HG03097 (cell line): ENCODE results near the gene RHOBTB1.

Experiments
- ATAC-seq: cut with Tn5 transposase; IDR thresholded peaks from one replicate; pipeline ENCODE4 v1.9.1; 2021; ENCODE audit not compliant: unreplicated experiment, low FRiP score

The RHOBTB1 gene

DNA sequence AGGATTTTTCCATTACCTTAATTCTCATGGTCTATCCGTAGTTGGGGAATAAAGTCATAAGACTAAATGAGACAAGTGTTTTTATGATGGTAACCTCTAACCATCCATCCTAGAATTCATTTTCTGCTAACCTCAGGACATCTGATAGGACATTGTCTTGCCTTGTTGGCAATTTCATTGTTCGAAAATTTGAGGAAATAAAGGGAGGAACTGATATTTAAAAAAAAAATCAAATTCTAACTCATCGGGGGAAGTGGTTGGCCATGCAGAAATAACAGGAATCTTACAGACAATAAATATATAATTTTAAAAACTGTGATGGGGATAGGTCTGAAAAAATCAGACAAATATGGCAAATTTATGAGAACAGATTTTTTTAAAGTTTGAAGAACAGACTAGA, 21.7 kb upstream of the RHOBTB1 start:
- ATAC-seq = no peak

DNA sequence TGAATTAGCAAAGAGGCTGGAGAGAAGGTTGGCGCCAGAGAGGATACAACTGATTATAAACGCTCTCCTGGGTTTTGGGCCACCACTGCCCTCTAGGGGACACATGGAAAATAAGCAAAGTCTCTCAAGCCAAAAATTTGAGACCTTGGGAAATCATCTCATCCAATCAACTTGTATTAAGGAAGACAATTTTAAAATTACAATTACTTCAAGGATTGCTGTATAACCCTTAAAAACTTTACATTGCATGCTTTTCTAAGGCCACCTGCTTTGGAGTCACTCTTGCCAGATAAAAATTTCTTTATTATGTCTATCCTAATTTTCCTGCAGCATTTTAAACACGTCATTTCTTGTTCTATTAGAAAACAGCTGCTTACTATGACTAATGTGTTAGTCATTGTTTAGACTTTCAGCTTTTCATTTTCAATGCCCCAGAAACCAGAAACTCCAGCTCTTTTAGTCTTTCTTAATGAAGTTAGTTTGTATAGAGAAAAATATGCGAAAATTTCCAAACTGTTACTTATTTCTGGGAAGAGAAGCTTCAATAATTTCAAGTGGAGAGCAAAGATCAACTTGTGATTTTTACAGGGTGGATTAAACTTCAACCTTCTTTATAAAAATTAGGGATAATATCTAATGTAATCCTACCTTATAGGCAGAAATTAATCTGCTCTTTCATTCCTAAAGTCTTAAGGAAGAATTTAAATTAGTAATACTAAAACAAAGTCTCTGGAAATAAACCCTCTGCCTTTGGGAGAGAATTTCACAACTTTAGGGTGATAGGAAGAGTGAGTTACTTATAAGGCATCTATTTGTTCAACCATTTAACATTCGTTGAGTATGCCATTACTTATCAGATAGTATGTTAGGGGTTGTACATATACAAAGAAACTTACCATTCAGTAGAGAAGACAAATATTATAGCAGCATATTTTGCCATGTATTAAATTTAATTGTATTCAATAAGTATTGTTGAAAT, 20.6 kb upstream of the RHOBTB1 start:
- ATAC-seq = no peak

DNA sequence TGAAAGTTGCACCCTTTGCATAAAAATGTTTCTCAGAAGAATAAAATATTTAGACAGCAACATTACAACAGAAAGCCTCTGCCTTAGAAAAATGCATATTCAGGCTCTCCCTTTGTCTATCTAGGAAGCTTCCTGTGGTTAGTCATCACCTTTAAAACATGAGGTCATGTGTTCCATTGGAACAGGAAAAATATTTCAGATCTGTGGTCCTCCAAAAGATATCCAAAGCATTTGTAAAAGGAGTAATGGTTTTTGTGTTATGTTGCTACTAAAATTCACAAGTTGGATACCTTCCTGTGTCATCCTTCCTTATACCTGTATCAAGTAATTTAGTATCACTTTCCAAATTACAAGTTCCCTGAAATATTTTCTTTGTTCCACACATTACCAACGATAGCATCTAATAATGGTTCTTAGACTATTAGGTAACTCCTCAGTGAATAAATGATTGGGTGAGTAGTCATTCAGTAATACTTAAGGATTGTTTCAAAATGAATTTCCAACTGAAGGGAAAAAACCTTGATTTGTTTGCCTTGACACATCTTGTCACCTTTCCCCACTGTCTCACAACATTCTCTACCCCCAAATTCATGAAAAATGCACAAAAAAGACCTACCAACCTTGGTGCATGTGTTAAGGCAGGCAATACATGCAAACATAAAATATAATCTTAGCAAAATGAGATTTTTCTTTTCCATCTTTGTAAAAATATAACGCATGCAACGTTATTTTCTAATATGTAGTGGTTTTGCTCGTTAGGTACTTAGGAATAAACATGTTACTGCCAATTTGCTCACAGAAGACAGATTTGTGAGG, 19.7 kb upstream of the RHOBTB1 start:
- no peak for ATAC-seq

DNA sequence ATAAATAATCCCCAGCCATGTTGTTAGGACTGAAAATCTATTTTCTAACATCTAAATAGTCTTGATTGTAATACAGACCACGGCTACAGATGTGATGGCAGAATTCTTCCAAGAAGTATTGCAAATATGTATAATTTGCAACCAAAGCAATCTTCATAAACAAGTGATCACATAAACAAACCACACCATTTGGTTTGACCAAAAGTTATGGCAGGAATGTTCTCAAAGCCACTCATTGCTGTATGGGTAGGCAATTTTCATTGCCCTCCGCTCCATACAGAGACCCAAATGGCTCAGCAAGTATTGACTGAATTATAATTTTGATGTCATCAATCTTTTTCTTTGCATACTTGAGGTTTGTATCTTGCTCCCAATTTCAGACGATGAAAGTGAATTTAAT, 19.0 kb upstream of the RHOBTB1 start:
- no peak for ATAC-seq

DNA sequence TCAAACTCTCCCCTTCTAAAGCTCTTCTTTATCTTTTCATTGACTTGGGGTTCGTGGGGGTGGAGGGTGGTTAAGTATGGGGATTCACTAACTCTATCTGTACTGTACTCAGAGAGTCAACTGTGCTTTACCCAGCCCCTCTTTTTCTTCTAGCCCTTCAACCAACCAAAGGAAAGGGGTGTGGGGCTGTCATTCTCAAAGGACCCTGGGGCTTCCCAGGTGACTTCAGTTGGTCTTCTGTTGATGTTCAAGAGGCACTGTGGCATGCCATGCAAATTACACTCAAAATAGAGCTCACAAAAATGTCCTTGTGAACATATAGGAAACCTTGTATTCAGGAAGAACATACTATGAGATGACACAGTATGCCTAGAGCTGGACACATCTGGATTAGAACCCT, 16.9 kb upstream of the RHOBTB1 start:
- ATAC-seq = no peak

DNA sequence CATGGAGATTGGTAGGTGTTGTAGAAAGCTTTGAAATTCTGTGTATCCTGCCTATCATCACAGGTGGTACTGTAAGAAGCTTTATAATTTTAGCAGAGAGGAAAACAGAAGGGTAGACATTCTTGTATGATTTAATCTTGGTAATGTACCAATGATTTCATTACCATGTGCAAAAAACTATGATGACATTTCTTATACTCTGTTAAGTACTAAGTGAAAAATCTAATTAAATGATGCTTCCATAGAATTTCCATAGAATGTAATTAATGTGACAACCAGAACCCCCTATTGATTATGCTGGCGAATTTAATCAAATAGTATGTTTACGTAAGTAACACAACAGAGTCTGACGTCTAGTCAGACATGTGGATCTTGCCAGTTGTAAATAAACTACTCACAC, 16.0 kb upstream of the RHOBTB1 start:
- no peak for ATAC-seq

DNA sequence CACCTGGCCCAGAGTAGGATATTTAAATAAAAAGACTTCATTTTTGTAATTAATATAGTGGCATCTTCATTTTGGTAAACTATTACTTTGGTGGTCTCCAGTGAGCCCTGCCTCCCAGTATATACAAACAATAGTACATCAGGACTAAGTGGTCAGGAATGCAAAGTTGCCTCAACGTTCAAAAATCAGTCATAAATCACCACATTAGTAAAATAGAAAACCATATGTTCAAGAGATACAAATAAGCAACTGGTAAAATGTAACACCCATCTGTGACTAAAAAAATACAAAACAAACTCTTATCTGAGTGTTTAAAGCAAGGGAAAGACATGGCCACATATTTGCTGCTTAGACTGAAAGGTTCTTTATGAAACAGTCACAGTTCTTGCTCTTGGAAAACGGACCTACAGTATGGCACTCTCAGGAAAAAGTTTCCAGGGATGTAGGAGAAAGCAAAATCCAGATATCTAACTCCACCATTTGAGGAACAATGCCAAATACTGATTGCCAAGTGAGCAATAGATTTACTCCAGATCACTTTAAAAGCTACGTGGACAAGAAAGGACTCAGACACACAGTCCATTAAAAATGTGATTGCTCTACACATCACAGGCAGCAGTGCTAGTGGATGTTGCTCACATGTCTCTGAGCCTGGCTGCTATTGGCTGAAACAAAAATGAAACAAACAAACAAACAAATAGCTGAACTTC, 15.1 kb upstream of the RHOBTB1 start:
- ATAC-seq = no peak

DNA sequence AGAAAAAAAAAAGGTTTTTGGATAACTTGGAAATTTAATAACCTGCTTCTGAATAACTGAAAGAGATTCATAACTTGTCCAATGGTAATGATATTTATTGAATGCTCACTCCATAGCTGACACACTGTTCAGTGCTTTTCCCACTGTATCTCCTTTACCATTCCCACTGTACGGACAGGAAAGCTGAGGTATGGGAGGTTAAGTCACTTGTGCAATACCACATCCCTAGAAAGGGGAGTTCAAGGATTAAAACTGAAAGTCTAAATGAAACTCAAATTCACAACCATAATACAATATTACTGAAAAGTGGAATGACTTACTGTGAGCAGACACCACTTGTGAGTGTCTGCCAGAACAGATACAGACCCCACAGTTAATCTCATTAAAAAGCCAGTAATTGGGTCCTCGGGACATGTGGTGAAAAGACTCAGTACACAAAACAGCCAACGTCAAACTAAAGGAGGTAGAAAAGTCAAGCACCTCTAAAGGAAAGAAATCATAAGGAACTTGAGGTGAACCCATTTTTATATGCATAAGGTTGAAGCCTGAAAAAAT, 13.8 kb upstream of the RHOBTB1 start:
- ATAC-seq = no peak

DNA sequence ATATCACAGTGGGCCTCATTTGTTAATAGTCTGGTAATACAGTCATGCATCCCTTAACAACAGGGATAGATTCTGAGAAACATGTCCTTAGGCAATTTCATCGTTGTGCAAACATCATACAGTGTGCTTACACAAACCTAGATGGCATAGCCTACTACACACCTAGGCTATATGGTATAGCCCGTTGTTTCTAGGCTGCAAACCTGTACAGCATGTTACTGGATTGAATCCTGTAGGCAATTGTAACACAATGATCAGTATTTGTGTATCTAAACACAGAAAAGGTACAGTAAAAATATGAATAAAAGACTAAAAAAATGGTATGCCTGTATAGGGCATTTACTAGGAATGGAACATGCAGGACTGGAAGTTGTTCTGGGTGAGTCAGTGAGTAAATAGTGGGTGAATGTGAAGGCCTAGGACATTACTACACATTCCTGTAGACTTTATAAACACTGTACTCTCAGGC, 12.0 kb upstream of the RHOBTB1 start:
- ATAC-seq = no peak

DNA sequence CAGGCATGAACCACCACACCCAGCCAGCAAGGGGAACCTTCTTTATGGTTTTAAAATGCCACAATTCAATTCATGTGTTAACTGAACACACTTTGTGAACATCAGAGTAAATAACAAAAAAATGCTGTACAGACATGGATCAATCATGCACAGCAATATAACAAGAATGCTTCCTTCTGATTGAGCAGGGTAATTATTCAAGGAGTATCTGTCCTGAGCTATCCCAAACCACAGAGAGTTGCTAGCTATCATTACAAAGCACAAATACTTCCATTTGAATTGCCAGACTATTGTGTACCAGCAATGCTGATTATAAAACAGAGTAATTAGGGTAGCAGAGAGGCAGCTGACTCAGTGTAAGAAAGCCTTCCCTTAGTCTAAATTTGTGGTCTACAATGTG, 11.3 kb upstream of the RHOBTB1 start:
- ATAC-seq = no peak

DNA sequence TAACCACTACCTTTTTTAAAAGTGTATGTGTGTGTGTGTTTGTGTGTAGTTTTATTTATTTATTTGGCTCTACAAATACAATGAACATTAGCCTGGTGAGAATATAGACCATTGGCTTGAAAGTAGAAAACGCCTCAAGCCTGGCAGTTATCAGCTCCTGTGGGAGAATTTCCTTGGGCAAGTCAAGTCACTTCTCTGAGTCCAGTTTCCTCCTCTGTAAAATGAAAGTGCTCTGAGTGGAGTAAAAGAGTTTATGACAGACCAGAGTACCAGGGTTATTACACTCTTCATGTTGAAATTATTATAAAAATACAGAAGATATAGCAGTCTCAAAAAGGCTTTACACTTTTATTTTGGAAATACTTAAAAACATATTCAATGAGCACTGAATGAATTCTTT, 10.1 kb upstream of the RHOBTB1 start:
- no peak for ATAC-seq

DNA sequence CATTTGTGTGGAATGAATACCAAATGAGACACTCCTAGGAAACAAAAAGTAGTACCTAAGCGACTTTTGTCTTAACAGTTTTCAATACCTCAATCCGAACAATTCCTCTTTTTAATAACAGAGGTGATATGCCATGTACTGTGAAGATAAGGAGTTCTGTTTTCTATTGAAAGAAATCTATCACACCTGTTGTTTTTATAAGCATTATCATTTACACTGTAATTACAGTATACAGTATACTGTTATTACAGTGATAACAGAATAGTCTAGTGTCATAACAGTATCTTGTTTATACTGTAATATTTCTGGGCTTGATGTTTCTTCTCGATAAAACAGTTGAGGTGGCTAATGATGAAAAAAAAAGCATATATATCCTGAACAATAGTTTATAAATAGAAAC, 9.4 kb upstream of the RHOBTB1 start:
- ATAC-seq = no peak

DNA sequence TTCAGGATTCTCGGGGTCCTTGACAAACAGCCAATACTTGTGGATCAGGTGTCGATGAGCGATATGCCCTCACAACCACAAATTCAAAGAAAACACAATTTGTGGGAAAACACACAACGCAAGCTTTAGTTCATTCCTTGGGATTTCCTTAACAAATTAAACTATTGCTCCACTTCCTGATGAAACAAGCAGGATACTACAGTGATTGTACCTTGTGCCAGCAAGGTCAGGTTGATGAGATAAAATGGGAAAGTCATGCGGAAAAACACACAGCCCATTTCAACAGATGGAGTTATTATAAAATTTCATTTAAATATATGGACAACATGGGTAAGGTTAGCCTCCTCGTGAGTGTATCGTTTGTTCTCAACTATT, 8.8 kb upstream of the RHOBTB1 start:
- no peak for ATAC-seq

DNA sequence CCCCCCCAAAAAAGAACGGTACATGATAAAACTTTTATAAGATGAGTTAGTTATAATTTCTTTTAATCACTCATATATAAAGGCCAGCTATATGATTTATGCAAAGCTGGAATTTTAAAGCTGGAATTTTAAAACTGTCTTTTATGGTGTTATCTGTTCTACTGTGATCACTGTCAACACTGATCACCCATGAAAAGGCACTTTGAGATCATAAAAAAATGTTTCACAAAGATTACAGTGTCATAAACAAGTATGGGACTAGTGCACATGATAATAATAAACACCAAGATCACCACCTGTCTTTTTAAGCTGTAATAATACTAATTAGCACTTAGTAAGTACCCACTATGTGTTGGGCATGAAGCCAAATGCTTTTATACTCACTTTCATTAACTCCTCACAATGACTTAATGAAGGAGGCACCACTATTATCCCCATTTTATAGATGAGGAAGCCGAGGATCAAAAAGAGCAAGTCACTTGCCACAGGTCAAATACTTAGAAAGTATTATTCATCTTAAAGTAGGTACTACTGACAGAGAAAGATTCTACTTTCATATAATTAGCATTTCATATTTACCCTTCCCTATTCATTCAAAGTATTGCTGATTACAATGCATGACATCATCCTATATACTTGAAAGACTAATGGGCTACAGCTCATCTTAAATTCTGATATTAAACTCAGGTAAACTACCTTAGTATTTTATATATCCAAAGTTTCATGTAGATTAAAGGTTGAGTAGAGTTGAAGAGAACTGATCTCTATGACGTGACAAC, 8.3 kb upstream of the RHOBTB1 start:
- ATAC-seq = no peak

DNA sequence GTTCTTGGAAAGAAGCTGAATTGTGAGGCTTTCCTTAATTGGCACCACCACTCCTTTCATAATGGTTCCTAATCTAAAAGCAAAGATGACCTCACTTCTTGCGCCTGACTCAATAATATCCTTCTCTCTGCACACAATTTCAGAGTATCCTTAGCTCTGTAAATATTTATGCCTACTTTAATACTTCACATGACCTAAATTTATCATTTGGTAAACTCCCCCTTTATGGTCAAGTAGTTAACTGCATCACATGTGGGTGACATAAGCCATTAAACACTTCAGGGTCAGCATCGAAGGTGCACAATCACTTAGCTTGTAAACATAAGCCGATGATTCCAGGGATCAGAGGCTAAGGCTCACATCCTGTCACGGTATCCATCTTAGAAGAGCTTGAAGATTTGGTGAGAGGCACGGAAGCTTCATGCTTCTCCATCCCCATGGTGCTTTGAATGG, 7.3 kb upstream of the RHOBTB1 start:
- no peak for ATAC-seq

DNA sequence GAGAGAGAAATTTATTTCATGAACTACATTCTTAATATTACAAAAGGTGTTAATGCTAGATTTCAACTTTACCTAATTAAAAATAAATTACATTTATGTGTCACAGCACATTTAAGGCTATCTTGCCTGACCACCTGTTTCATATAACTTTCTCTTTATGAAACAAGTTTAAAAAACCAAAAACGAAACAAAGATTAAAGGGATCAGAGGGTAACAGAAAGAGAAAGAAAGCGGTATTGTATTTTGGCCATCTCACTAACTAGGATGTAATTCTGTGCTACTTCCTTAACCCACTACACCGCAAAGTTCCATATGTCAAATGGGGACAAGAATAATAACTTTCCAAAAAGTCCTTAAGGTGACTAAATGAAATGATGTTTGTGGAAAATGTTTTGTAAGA, 6.3 kb upstream of the RHOBTB1 start:
- ATAC-seq = peak; percentile 75

DNA sequence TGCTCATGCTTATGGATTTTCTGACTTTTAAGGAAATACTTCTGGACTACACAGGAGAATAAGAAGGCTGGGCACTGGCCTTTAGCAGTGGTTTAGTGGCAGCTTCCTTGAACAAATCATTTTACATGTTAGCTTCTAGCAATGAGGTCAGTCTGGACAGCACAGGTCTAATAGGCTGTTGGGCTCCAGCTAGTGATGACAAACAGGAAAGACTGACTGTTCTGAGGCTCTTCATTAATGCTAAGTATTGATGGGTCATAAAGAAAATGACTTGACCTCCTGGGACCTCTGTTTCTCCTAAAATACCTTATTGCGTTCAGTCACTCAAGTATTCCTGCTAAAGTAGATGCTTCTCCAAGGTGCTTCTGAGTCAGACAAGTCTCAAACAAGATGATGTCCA, 4.9 kb upstream of the RHOBTB1 start:
- ATAC-seq = no peak

DNA sequence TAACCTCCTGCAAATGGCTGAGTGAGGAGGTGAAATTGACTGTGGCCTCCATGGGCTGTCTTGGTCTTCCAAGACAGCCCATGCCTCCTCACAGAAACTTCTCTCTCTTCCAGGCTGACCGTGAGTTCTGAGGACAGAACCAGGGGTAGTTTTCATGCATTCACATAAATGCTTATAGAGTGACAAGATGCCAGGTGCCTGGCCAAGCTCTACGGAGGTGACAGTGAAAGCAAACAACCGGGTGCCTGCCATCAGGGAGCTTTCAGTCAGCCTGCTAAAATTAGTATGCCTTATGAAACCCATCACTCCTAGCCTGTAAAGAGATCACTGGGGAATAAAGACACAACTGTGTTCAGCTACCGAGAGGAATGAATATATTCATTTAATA, 919 bp upstream of the RHOBTB1 start:
- no peak for ATAC-seq

DNA sequence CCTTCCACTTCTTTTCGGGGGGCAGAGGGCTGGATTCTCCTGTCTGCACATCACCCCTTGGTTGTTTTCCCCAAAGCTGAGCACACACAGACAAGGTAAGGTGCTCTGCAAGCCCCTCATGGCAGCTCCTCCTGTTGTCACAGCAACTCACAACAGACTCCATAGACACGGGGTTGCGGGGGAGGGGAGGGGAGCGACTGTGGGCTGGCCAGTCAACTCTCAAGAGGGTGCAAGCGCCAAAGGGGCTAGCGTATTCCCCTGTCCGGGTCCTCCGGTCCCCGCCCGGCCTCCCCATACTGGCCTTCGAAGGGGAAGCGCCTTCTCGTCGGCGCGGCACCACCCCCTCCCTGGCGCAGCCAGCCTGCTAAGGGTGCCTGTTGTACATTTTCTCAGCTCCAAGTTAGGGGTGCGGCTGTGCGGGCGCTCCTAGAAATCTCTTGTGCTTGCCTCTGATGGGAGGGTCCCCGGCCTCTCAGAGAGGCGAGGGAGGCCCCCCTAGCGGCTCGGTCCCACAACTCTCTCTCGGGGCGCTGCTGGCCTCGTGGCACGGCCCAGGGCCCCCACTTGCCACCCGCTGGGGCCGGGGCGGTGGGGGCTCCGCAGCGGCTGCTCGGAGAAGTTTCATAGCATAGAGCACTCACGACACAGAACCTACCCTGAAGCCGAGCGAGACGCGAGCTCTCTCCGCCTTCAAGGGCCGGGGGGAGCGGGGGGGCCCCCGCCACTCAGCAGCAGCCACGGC, 498 bp downstream of the RHOBTB1 start:
- no peak for ATAC-seq
